Lower lobe of right lung (tissue), 2 donors: ENCODE data around the gene CAPZB. TPM values are rescaled to one million over a fixed set of nuclear protein-coding genes. Genes with fewer than 3 reads are reported as not detected.
A peak's percentile ranks its signal among the peaks of the same experiment; 100 is the strongest.

ENCODE experiments used
- ATAC-seq, 2 donors: fragments of 200-7000 bp; cut with Tn5 transposase; one replicate each; pipeline ENCODE4 v1.9.1; 2020 to 2022; ENCODE audit warnings: mild to moderate bottlenecking in 2 of 2, moderate library complexity in 2 of 2
- DNase-seq: peaks from one replicate; pipeline ENCODE4 v3.0.0-alpha.2; 2020
- H3K27ac ChIP-seq: fragments of 200-600 bp; one replicate; pipeline ENCODE4 v1.8.0; 2022
- H3K27me3 ChIP-seq: fragments of 200-600 bp; one replicate; pipeline ENCODE4 v1.8.0; 2022; ENCODE audit warnings: low read depth
- H3K36me3 ChIP-seq: fragments of 200-600 bp; one replicate; pipeline ENCODE4 v1.8.0; 2022; ENCODE audit warnings: mild to moderate bottlenecking
- H3K4me1 ChIP-seq: fragments of 200-600 bp; one replicate; pipeline ENCODE4 v1.8.0; 2022
- H3K4me3 ChIP-seq: fragments of 200-600 bp; one replicate; pipeline ENCODE4 v1.8.0; 2022; ENCODE audit warnings: mild to moderate bottlenecking
- H3K9me3 ChIP-seq: fragments of 200-600 bp; one replicate; pipeline ENCODE4 v1.8.0; 2022
- CTCF ChIP-seq: fragments of 200-600 bp; IDR thresholded peaks from one replicate; pipeline ENCODE4 v1.8.0; 2022; ENCODE audit warnings: antibody characterized with exemption, mild to moderate bottlenecking
- intact Hi-C: fragments of 100-400 bp; cut with DNase I; formaldehyde crosslinking; loops from one replicate; pipeline ENCODE4 v1.11.0; 2022
- total RNA-seq: library from RNA; stranded (reverse); fragmentation: NEBNext Ultra II Directional; extraction: Animal tissue kit (Norgen Biotek cat#: 25700); gene quantifications from one replicate; pipeline ENCODE4 v1.2.1, GENCODE V29; 2021
- donor health status: DM: no; HTN: yes; CAD: no; lungs with severe emphysema.

CAPZB gene
- total RNA-seq, 1 donor from 2014 or later = 236 TPM

GRCh38 chr1:19344831-19345230 lies 140.5 kb downstream of the CAPZB start:
- TF ChIP-seq CTCF = no peak
- no peak overlapping the region for H3K4me3 ChIP-seq
- no peaks in the 10 kb centered on the region for H3K9me3 ChIP-seq
- peaks cover 31% of the 10 kb centered on the region for H3K4me1 ChIP-seq
- intact Hi-C loops = no loop called here
- ATAC-seq (no peak), DNase-seq (no peak)
- H3K27me3 ChIP-seq = no peaks in the 10 kb centered on the region
- peaks cover 70% of the 10 kb centered on the region for H3K36me3 ChIP-seq
- peak overlapping the region; percentile 18 for H3K27ac ChIP-seq

GRCh38 chr1:19344372-19344810 lies 140.9 kb downstream of the CAPZB start:
- H3K27me3 ChIP-seq = no peaks in the 10 kb centered on the region
- peak; percentile 88 for TF ChIP-seq CTCF
- intact Hi-C loops = no loop called here
- peaks cover 70% of the 10 kb centered on the region for H3K36me3 ChIP-seq
- ATAC-seq (peak; percentile 69 to 76), DNase-seq (peak; percentile 67)
- no peaks in the 10 kb centered on the region for H3K9me3 ChIP-seq
- H3K27ac ChIP-seq = peak overlapping the region; percentile 18
- H3K4me1 ChIP-seq = peaks cover 28% of the 10 kb centered on the region
- no peak overlapping the region for H3K4me3 ChIP-seq

- Histone ChIP-seq H3K27ac (no peak overlapping the region), H3K36me3 (peaks cover 70% of the 10 kb centered on the region), H3K4me3 (no peak overlapping the region), H3K9me3 (no peaks in the 10 kb centered on the region), H3K27me3 (no peaks in the 10 kb centered on the region), H3K4me1 (peaks cover 22% of the 10 kb centered on the region)
- intact Hi-C loops = no loop called here
- DNase-seq (no peak), ATAC-seq (no peak)
- TF ChIP-seq CTCF = no peak
These were observed 141.6 kb downstream of the CAPZB start for GRCh38 chr1:19343617-19344350.

- TF ChIP-seq CTCF = no peak
- DNase-seq (no peak), ATAC-seq (no peak)
- H3K27ac ChIP-seq = no peak overlapping the region
- H3K4me1 ChIP-seq = peaks cover 15% of the 10 kb centered on the region
- H3K36me3 ChIP-seq = peaks cover 71% of the 10 kb centered on the region
- intact Hi-C loops = no loop called here
- H3K27me3 ChIP-seq = no peaks in the 10 kb centered on the region
- no peaks in the 10 kb centered on the region for H3K9me3 ChIP-seq
- H3K4me3 ChIP-seq = no peak overlapping the region
These were observed 142.3 kb downstream of the CAPZB start for GRCh38 chr1:19342894-19343616.

GRCh38 chr1:19342062-19342750 lies 143.1 kb downstream of the CAPZB start:
- peaks cover 73% of the 10 kb centered on the region for H3K36me3 ChIP-seq
- no peak for DNase-seq
- TF ChIP-seq CTCF = no peak
- no peaks in the 10 kb centered on the region for H3K27me3 ChIP-seq
- no peak overlapping the region for H3K27ac ChIP-seq
- no peaks in the 10 kb centered on the region for H3K9me3 ChIP-seq
- ATAC-seq = peak in 1 of 2 donors; percentile 2
- intact Hi-C loops = no loop called here
- H3K4me1 ChIP-seq = peaks cover 7% of the 10 kb centered on the region
- H3K4me3 ChIP-seq = no peak overlapping the region
